GM12878 (cell line): Measurements from ENCODE around the gene ALG12. TPM values are rescaled to one million over a fixed set of nuclear protein-coding genes. Genes with fewer than 3 reads are reported as not detected.

ENCODE experiments used
- CBX3 ChIP-seq: fragments of 200-600 bp; sonication (generic); IDR thresholded peaks from 2 replicates; pipeline ENCODE4 v1.6.1; 2016; ENCODE audit warnings: low read depth, borderline replicate concordance
- FOXK2 ChIP-seq: fragments of 450-650 bp; IDR thresholded peaks from 2 replicates; pipeline ENCODE4 v1.6.1; 2017; ENCODE audit warnings: mild to moderate bottlenecking, moderate library complexity
- KLF5 ChIP-seq: fragments of 450-650 bp; IDR thresholded peaks from 2 replicates; pipeline ENCODE4 v1.6.1; 2014; ENCODE audit warnings: mild to moderate bottlenecking; ENCODE audit not compliant: partially characterized antibody
- polyA plus RNA-seq, 11 experiments: library from polyadenylated mRNA; depleted of rRNA in 4 of 11; unstranded in 6 of 11; stranded (reverse) in 5 of 11; fragments of >200 nt; fragmentation: Nextera tagmentation in 4 of 11; fragmentation: Illumina TruSeq in 1 of 11; extraction: Ambion mirVana in 4 of 11; extraction: Trizol in 1 of 11; gene quantifications; 1 replicate in 1 of 11; 2 replicates in 10 of 11; pipeline versions ENCODE4 v1.2.1 to v1.2.3, GENCODE V29; 2011 to 2016; ENCODE audit warnings: inconsistent platforms in 2 of 11, missing spikeins in 2 of 11, low read depth in 1 of 11
- total RNA-seq, 4 experiments: library from RNA; depleted of rRNA in 3 of 4; stranded (reverse); fragments of >200 nt in 3 of 4; fragmentation: Illumina TruSeq in 1 of 4; extraction: Trizol in 1 of 4; gene quantifications; 2 replicates each; pipeline versions ENCODE4 v1.2.1 to v1.2.3, GENCODE V29; 2013 to 2021
- TF ChIP-seq, protein P1 (sequence below): IDR thresholded peaks from 2 replicates; pipeline ENCODE4 v1.6.1; 2012; ENCODE audit warnings: low read depth, low read length, improper control_type of control experiment
- TF ChIP-seq, protein P2 (sequence below): fragments of 150-350 bp; IDR thresholded peaks from 2 replicates; pipeline ENCODE4 v1.6.1; 2016; ENCODE audit warnings: low read depth, low read length

Gene ALG12
- total and polyA plus RNA-seq, 10 of the 15 experiments (the other 5 are each of a cell fraction or from before 2014, with no cell fraction given): 0.22 to 23.4 (median 6.6) TPM

DNA sequence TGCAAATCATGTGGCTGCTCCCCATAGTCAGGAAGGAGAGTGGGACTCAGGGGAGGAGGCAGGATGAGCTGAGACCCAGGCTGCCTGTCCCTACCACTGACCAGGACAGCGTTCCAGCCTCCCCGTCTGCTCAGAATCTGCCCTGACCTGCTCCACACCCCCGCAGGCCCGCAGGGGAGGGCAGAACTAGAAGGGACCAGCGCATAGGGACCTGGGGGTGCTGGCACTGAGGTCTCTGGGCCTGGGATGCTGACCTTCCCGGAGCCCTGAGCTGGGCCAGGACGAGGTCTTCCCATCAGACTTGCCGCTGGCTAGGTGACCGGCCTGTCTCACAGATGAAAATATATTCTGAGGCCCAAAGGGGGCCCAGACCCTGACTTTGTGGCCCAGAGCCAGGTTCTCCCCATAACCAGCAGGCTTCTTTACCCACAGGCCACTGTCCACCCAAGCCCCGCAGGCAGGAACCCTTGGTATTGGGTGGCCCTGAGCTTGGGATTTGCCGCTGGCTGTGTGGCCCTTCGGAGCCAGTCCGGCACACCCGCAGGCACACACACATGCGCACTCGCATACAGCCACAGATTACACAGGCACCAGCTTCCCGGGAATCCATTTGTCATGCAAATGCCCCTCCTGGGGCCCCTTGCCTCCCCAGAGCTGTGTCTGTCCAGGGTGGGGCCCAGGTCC lies 28.5 kb upstream of the ALG12 start (continued):
- TF ChIP-seq, protein P1, sequence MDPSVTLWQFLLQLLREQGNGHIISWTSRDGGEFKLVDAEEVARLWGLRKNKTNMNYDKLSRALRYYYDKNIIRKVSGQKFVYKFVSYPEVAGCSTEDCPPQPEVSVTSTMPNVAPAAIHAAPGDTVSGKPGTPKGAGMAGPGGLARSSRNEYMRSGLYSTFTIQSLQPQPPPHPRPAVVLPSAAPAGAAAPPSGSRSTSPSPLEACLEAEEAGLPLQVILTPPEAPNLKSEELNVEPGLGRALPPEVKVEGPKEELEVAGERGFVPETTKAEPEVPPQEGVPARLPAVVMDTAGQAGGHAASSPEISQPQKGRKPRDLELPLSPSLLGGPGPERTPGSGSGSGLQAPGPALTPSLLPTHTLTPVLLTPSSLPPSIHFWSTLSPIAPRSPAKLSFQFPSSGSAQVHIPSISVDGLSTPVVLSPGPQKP: no peak
- TF ChIP-seq CBX3 (no peak), KLF5 (no peak), FOXK2 (no peak)
- TF ChIP-seq, protein P2, sequence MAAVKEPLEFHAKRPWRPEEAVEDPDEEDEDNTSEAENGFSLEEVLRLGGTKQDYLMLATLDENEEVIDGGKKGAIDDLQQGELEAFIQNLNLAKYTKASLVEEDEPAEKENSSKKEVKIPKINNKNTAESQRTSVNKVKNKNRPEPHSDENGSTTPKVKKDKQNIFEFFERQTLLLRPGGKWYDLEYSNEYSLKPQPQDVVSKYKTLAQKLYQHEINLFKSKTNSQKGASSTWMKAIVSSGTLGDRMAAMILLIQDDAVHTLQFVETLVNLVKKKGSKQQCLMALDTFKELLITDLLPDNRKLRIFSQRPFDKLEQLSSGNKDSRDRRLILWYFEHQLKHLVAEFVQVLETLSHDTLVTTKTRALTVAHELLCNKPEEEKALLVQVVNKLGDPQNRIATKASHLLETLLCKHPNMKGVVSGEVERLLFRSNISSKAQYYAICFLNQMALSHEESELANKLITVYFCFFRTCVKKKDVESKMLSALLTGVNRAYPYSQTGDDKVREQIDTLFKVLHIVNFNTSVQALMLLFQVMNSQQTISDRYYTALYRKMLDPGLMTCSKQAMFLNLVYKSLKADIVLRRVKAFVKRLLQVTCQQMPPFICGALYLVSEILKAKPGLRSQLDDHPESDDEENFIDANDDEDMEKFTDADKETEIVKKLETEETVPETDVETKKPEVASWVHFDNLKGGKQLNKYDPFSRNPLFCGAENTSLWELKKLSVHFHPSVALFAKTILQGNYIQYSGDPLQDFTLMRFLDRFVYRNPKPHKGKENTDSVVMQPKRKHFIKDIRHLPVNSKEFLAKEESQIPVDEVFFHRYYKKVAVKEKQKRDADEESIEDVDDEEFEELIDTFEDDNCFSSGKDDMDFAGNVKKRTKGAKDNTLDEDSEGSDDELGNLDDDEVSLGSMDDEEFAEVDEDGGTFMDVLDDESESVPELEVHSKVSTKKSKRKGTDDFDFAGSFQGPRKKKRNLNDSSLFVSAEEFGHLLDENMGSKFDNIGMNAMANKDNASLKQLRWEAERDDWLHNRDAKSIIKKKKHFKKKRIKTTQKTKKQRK: no peak
